Glutamatergic neuron (in vitro differentiated cells): ENCODE measurements around the gene OGG1. TPM values are rescaled to one million over a fixed set of nuclear protein-coding genes. Genes with fewer than 3 reads are reported as not detected.

ENCODE experiments used
- DNase-seq: peaks from one replicate; pipeline ENCODE4 v3.0.0; 2022
- H3K27ac Mint-ChIP-seq: one replicate; pipeline ENCODE4 v1.8.0; 2020; ENCODE audit warnings: mild to moderate bottlenecking, mixed read lengths, inconsistent platforms; ENCODE audit not compliant: unreplicated experiment
- H3K27me3 Mint-ChIP-seq: one replicate; pipeline ENCODE4 v1.8.0; 2020; ENCODE audit warnings: mild to moderate bottlenecking, moderate library complexity, mixed read lengths, inconsistent platforms; ENCODE audit not compliant: unreplicated experiment
- H3K36me3 Mint-ChIP-seq: one replicate; pipeline ENCODE4 v1.8.0; 2020; ENCODE audit warnings: mild to moderate bottlenecking, mixed read lengths, inconsistent platforms; ENCODE audit not compliant: unreplicated experiment
- H3K4me1 Mint-ChIP-seq: one replicate; pipeline ENCODE4 v1.8.0; 2020; ENCODE audit warnings: mild to moderate bottlenecking, low read depth, mixed read lengths, inconsistent platforms; ENCODE audit not compliant: unreplicated experiment
- H3K4me3 Mint-ChIP-seq: one replicate; pipeline ENCODE4 v1.8.0; 2020; ENCODE audit warnings: mild to moderate bottlenecking, mixed read lengths, inconsistent platforms; ENCODE audit not compliant: unreplicated experiment
- H3K9me3 Mint-ChIP-seq: one replicate; pipeline ENCODE4 v1.8.0; 2020; ENCODE audit warnings: mild to moderate bottlenecking, moderate library complexity, mixed read lengths, inconsistent platforms; ENCODE audit not compliant: unreplicated experiment
- CTCF ChIP-seq: fragments of 200-600 bp; sonication (generic); IDR thresholded peaks from one replicate; pipeline ENCODE4 v1.5.0; 2021; ENCODE audit not compliant: partially characterized antibody, unreplicated experiment
- total RNA-seq: library from RNA; stranded (reverse); fragmentation: NEBNext Ultra II Directional; extraction: Animal tissue kit (Norgen Biotek cat#: 25700); gene quantifications from one replicate; pipeline ENCODE4 v1.2.1, GENCODE V29; 2021; ENCODE audit not compliant: unreplicated experiment

The OGG1 gene
- total RNA-seq, 1 donor from 2014 or later: 76.5 TPM

DNA sequence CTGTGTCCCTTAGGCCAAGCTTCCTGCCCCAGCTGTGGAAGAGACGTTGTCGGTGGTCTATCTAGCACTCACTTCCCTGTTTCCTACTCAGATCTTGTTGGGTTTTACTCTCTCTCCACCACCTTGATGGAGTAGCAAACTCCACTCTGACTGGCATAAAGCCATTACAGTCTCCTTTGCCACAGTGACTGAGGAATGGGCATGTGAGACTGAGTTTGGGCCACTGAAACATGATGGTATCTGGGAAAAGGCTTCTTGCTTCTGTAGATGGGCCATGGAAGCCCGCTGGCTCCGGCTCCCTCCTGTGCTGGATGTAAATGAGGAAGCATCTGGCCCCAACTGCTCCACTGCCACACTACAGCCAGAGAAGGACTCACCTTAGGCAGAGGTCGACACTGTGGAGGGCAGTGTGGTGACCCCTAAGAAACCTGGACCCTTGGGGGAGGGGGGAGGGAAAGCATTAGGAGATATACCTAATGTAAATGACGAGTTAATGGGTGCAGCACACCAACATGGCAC is 29.4 kb downstream of the OGG1 start:
- H3K36me3 Mint-ChIP-seq: no peaks in the 10 kb centered on the region
- peaks cover 2% of the 10 kb centered on the region for H3K27me3 Mint-ChIP-seq
- no peak for DNase-seq
- H3K4me1 Mint-ChIP-seq: peaks cover 4% of the 10 kb centered on the region
- TF ChIP-seq CTCF: no peak
- no peak overlapping the region for H3K4me3 Mint-ChIP-seq
- H3K27ac Mint-ChIP-seq: no peak overlapping the region
- H3K9me3 Mint-ChIP-seq: no peaks in the 10 kb centered on the region

- Mint-ChIP-seq H3K4me1 (peaks cover 4% of the 10 kb centered on the region), H3K36me3 (no peaks in the 10 kb centered on the region), H3K27ac (no peak overlapping the region), H3K4me3 (no peak overlapping the region), H3K9me3 (no peaks in the 10 kb centered on the region), H3K27me3 (peaks cover 2% of the 10 kb centered on the region)
- no peak for TF ChIP-seq CTCF
- no peak for DNase-seq
Observed at GRCh38 chr3:9779721-9780457, 30.1 kb downstream of the OGG1 start.

- H3K4me3 Mint-ChIP-seq: no peak overlapping the region
- TF ChIP-seq CTCF: no peak
- no peak overlapping the region for H3K27ac Mint-ChIP-seq
- no peak for DNase-seq
- H3K27me3 Mint-ChIP-seq: peaks cover 2% of the 10 kb centered on the region
- H3K4me1 Mint-ChIP-seq: peaks cover 4% of the 10 kb centered on the region
- H3K36me3 Mint-ChIP-seq: no peaks in the 10 kb centered on the region
- H3K9me3 Mint-ChIP-seq: no peaks in the 10 kb centered on the region
Observed at GRCh38 chr3:9780458-9780812, 30.7 kb downstream of the OGG1 start.

DNA sequence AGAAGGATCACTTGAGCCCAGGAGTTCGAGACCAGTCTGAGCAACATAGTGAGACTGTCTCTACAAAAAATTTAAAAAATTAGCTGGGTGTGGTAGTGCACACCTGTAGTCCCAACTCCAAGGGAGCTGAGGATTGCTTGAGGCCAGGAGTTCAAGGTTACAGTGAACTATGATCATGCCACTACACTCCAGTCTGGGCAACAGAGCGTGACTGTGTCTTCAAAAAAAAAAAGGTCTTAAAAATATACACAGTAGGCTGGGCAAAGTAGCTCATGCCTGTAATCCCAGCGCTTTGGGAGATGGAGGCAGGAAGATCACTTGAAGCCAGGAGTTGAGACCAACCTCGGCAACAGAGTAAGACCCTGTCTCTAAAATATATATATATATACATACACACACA is 31.2 kb downstream of the OGG1 start:
- no peak for TF ChIP-seq CTCF
- Mint-ChIP-seq H3K27me3 (peaks cover 2% of the 10 kb centered on the region), H3K9me3 (no peaks in the 10 kb centered on the region), H3K4me1 (peaks cover 4% of the 10 kb centered on the region), H3K4me3 (no peak overlapping the region), H3K27ac (no peak overlapping the region), H3K36me3 (no peaks in the 10 kb centered on the region)
- DNase-seq: no peak

- H3K36me3 Mint-ChIP-seq: no peaks in the 10 kb centered on the region
- H3K27ac Mint-ChIP-seq: no peak overlapping the region
- peaks cover 6% of the 10 kb centered on the region for H3K4me1 Mint-ChIP-seq
Observed at GRCh38 chr3:9781551-9781950, 31.8 kb downstream of the OGG1 start.

More at GRCh38 chr3:9781551-9781950, 31.8 kb downstream of the OGG1 start:
- peaks cover 1% of the 10 kb centered on the region for H3K27me3 Mint-ChIP-seq
- no peak for DNase-seq
- no peak overlapping the region for H3K4me3 Mint-ChIP-seq
- no peak for TF ChIP-seq CTCF
- H3K9me3 Mint-ChIP-seq: no peaks in the 10 kb centered on the region
